Ishikawa (cell line): Measurements from ENCODE around the gene TEDDM1.

Source experiments
- CEBPB ChIP-seq: IDR thresholded peaks from 2 replicates; pipeline ENCODE4 v1.6.1; 2012
- CREB1 ChIP-seq: IDR thresholded peaks from 2 replicates; pipeline ENCODE4 v1.6.1; 2012; ENCODE audit warnings: low read depth
- EGR1 ChIP-seq: IDR thresholded peaks from 2 replicates; pipeline ENCODE4 v1.6.1; 2012
- EP300 ChIP-seq: IDR thresholded peaks from 2 replicates; pipeline ENCODE4 v1.6.1; 2012; ENCODE audit warnings: borderline replicate concordance
- FOXM1 ChIP-seq: IDR thresholded peaks from 2 replicates; pipeline ENCODE4 v1.6.1; 2012; ENCODE audit warnings: low read depth, borderline replicate concordance
- MAX ChIP-seq: IDR thresholded peaks from 2 replicates; pipeline ENCODE4 v1.6.1; 2012
- NFIC ChIP-seq: IDR thresholded peaks from 2 replicates; pipeline ENCODE4 v1.6.1; 2012
- RAD21 ChIP-seq: IDR thresholded peaks from 2 replicates; pipeline ENCODE4 v1.6.1; 2012; ENCODE audit warnings: low read depth
- REST ChIP-seq: IDR thresholded peaks from 2 replicates; pipeline ENCODE4 v1.6.1; 2012; ENCODE audit warnings: low read depth, mild to moderate bottlenecking
- TAF1 ChIP-seq: IDR thresholded peaks from 2 replicates; pipeline ENCODE4 v1.6.1; 2012; ENCODE audit warnings: low read depth, mild to moderate bottlenecking
- TCF12 ChIP-seq: IDR thresholded peaks from 2 replicates; pipeline ENCODE4 v1.6.1; 2012; ENCODE audit warnings: low read depth
- TEAD4 ChIP-seq: IDR thresholded peaks from 2 replicates; pipeline ENCODE4 v1.6.1; 2012
- USF1 ChIP-seq: IDR thresholded peaks from 2 replicates; pipeline ENCODE4 v1.6.1; 2012
- YY1 ChIP-seq: IDR thresholded peaks from 2 replicates; pipeline ENCODE4 v1.6.1; 2012; ENCODE audit warnings: low read depth
- ZBTB7A ChIP-seq: IDR thresholded peaks from 2 replicates; pipeline ENCODE4 v1.6.1; 2012; ENCODE audit warnings: low read depth

Gene TEDDM1

GRCh38 chr1:182444497-182444896 is 44.0 kb upstream of the TEDDM1 start:
- TF ChIP-seq REST (no peak), USF1 (no peak), CREB1 (no peak), TCF12 (no peak), TEAD4 (no peak), EGR1 (no peak), FOXM1 (no peak), NFIC (no peak), ZBTB7A (no peak), CEBPB (no peak), MAX (no peak), TAF1 (no peak), RAD21 (no peak), YY1 (no peak), EP300 (no peak)

GRCh38 chr1:182442333-182442732 is 41.9 kb upstream of the TEDDM1 start:
- TF ChIP-seq USF1 (no peak), RAD21 (no peak), EP300 (no peak), EGR1 (no peak), CEBPB (no peak), TEAD4 (no peak), REST (no peak), TCF12 (no peak), CREB1 (no peak), NFIC (no peak), ZBTB7A (no peak), TAF1 (no peak), MAX (no peak), FOXM1 (no peak), YY1 (no peak)

- TF ChIP-seq ZBTB7A (no peak), FOXM1 (no peak), TCF12 (no peak), YY1 (no peak), MAX (no peak), NFIC (no peak), USF1 (no peak), CEBPB (no peak), TEAD4 (no peak), RAD21 (no peak), CREB1 (no peak), TAF1 (no peak), REST (no peak), EP300 (no peak), EGR1 (no peak)
Measured at GRCh38 chr1:182441719-182442118, 41.3 kb upstream of the TEDDM1 start.

GRCh38 chr1:182438326-182438725 is 37.9 kb upstream of the TEDDM1 start:
- TF ChIP-seq USF1 (no peak), FOXM1 (no peak), RAD21 (no peak), TEAD4 (no peak), CEBPB (no peak), EP300 (no peak), TCF12 (no peak), TAF1 (no peak), CREB1 (no peak), ZBTB7A (no peak), REST (no peak), YY1 (no peak), NFIC (no peak), MAX (no peak), EGR1 (no peak)
